ENCODE data around the gene SNX14.

SNX14 gene, protein sequence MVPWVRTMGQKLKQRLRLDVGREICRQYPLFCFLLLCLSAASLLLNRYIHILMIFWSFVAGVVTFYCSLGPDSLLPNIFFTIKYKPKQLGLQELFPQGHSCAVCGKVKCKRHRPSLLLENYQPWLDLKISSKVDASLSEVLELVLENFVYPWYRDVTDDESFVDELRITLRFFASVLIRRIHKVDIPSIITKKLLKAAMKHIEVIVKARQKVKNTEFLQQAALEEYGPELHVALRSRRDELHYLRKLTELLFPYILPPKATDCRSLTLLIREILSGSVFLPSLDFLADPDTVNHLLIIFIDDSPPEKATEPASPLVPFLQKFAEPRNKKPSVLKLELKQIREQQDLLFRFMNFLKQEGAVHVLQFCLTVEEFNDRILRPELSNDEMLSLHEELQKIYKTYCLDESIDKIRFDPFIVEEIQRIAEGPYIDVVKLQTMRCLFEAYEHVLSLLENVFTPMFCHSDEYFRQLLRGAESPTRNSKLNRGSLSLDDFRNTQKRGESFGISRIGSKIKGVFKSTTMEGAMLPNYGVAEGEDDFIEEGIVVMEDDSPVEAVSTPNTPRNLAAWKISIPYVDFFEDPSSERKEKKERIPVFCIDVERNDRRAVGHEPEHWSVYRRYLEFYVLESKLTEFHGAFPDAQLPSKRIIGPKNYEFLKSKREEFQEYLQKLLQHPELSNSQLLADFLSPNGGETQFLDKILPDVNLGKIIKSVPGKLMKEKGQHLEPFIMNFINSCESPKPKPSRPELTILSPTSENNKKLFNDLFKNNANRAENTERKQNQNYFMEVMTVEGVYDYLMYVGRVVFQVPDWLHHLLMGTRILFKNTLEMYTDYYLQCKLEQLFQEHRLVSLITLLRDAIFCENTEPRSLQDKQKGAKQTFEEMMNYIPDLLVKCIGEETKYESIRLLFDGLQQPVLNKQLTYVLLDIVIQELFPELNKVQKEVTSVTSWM

DNA sequence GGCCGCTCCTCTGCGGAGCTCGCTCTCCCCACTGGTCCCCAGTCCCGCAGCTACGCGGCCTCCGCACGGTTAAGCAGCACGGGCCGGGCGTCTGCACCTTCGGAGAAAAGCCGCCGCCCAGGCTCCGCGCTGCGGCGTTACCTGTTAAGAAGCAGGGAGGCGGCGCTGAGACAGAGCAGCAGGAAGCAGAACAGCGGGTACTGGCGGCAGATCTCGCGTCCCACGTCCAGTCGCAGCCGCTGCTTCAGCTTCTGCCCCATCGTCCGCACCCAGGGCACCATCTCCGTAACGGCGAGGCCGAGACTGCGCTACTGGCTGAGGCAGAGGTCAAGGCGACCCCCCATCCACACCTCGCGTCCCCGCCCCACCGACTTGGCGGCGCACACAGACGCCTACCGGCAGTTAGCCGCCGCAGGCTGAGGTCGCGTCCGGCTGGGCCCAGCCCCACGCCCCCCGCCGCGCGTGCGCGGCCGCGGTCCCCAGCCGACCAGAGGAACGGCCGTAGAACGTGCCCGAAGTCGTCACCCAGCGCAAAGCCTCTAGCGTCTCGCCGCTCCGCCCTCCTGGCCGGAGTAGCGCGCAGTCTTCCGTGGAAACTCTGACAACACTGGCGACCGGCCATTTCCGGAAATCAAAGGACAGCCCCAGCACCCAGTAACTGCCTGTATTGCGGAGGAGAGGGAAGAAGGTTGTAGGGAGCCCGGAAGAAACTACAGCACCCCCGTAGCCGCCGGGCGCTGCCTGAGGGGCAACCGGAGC, at the start of gene SNX14:
SNX14 (minus strand) TSS at position 421 of the 759 bp plus-strand sequence; CDS start at position 281, 140 bp downstream.
- DNase-seq (ENCODE audit: low spot score), result peak; percentile 94

DNA sequence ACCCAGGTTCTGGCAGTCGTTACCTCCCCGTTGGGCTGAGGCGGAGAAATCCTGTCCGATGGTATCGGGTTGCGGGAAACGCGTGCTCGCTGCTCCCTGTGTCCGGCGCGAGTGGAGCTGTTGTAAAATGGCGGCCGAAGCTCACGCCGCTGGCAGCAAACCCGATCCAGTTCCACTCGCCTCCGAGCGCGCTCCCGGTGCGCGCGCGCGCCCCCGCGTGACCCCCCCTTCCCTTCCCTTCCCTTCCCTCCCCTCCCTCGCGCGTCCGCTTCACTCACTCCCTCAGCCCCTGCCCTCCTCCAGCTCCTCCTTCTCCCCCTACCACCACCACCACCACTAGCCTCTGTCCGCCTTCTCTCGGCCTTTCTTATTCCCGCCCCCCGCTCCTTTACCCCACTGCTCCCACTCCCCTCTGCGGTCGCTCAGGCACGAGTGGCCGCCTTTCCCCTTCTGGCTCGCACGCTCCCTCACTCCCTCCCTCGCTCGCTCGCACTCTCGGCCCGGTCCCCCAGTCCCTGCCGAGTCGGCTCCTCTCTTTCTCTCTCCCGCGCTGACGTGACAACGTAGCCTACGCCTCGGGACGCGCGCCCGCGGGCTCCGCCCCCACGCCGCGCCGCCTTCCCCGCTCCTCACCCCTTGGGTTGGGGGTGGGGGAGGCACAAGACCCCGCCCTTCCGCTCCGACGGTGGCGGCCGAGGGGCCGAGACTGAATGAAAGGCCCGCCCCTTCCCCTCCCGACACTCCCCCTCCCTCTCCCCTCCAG, 49.3 kb upstream of the SNX14 start, which contains the start of gene SYNCRIP:
SYNCRIP (minus strand) TSS at position 113 of the 763 bp plus-strand sequence. CDS start 1,447 bp downstream, outside the sequence.
- peak; percentile 99 for DNase-seq (ENCODE audit: low spot score)

DNA sequence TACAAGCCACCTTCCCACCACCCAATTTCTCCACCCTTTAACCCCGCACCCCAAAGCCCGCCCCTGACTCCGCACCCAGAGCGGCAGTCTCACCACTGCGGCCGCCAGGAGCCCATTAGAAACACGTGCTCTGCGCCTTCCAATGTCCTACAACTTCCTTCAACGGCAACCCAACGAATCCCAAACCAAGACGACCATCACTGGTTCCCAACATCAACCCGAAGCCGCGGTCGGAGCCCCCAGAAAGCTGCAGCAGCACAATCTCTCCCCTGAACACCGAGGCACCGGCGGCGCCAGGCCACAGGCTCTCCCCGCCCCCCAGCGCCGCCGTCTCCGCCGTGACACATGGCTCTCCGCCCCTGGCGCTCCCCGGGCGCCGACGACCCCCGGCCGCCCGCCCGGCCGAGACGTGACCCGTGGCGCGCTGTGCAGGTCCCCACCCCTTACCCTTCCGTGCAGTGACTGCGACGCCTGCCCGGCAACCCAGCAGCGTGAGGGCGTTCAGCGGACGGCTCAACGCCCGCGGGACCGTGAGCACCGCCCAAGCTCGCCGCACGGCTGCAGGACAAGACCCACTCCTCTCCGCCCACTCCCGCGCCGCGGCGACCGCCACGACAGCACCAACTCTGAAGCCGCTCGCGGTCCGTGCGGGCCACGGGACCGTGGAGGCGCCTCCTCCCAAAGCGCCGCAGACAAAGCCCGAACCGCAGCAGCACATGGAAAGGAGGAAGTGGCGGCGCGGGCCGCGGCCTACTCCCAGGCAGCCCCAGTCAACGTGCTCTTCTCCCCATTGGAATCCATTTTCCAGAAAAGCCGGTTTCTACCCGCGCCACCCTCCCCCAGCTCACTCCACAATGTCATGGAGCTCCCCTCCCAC, 48.5 kb upstream of the SNX14 start:
- peak; percentile 63 for DNase-seq (ENCODE audit: low spot score)

DNA sequence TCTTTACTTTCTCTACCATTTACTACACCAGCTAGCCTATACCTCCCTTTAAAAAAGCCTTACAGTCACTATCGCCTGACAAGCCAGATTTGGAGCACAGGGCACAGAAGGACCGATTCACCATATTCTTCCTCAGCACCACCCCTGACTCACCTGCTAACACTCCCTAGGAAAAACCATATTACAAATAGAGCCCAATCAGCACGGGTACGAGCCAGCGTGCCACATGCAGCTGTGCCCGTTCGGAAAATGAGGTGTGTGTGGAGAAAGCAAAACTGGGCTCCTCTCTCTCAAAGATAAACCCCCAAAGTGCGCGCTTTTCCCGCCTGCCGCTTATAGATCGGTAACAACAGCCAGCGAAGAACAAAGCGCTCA, 47.9 kb upstream of the SNX14 start:
- no peak for DNase-seq (ENCODE audit: low spot score)

DNA sequence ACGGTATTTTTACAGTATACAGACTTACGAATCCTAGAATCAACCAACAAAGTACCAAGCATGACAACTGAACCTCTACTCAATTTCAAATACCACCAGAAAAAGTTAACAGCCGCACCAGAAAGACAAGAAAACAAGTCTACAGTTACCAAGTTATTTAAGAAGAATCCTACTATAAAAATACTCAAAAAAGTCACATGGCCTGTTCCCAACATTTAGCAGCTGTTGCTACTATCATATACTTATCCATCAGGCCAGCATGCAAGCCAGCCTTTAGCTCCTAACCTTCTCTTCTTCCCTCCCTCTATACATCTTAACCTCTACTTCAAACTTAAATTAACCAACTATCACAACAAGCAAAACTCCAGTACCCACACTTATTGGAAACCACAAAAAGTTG, 47.2 kb upstream of the SNX14 start:
- no peak for DNase-seq (ENCODE audit: low spot score)

DNA sequence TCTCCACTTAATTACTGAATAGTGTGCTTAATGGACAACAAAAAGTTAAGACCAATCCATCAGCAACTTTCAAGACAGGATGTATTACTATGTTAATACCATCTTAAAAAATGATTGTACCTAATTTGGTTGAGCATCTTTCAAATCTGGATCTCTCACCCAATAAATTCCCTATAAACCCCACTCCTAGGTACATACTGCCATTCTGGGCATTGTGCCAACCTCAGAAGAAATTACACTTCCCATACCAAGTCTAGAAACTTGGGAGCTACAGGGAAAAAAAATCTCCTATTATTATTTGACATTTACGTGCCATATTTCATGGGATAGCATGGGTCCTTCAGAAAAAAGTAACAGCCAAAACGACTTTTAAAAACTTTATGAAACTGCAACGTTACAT, 43.9 kb upstream of the SNX14 start:
- no peak for DNase-seq (ENCODE audit: low spot score)

GRCh38 chr6:85632164-85632942, 38.7 kb upstream of the SNX14 start:
- no peak for DNase-seq (ENCODE audit: low spot score)

DNA sequence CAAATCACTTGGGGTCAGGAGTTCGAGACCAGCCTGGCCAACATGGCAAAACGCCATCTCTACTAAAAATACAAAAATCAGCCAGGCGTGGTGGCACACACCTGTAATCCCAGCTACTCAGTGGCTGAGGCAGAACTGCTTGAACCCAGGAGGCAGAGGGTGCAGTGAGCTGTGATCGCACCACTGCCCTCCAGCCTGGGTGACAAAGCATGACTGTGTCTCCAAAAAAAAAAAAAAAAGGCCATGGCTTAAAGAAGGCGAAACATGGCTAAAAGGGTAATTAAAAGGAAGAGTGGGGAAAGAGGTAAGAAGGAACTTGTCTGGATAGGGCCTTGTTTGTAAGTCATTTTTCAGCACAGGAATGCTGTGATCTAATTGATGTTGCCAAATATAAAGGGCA, 37.5 kb upstream of the SNX14 start:
- peak; percentile 12 for DNase-seq (ENCODE audit: low spot score)

DNA sequence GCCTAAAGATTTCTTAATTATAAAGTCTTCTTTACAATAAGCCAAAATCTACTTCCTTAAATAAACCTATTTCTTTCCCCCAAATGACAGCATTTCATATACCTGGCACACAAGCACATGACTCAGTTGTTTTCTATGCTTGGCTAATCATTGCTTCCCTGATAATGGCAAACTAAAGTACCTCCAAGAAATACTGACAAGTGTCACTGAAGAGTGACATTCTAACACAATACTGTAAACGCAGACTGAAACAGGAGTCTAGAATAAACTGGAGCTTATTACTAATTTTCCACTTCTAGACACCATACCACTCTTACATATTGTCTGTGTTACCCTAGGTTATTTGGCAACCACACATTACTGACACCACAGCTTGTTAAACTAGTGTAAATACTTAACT, 34.7 kb upstream of the SNX14 start:
- no peak for DNase-seq (ENCODE audit: low spot score)

DNA sequence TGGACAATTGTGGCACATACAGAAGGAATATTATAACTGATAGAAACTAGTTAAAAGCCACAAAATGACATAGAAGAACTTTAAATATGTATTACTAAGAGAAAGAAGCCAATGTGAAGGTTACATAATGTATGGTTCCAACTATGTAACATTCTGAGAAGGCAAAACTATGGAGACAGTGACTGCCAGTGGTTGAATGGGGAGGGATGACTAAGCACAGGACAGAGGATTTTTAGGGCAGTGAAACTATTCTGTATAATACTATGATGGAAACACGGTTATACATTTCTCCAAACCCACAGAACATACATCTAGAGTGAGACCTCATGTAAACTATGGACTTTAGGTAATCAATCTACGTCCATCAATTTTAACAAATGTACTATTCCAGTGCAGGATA, 26.6 kb upstream of the SNX14 start:
- no peak for DNase-seq (ENCODE audit: low spot score)

GRCh38 chr6:85614780-85615179, 21.1 kb upstream of the SNX14 start:
- DNase-seq (ENCODE audit: low spot score), result no peak

DNA sequence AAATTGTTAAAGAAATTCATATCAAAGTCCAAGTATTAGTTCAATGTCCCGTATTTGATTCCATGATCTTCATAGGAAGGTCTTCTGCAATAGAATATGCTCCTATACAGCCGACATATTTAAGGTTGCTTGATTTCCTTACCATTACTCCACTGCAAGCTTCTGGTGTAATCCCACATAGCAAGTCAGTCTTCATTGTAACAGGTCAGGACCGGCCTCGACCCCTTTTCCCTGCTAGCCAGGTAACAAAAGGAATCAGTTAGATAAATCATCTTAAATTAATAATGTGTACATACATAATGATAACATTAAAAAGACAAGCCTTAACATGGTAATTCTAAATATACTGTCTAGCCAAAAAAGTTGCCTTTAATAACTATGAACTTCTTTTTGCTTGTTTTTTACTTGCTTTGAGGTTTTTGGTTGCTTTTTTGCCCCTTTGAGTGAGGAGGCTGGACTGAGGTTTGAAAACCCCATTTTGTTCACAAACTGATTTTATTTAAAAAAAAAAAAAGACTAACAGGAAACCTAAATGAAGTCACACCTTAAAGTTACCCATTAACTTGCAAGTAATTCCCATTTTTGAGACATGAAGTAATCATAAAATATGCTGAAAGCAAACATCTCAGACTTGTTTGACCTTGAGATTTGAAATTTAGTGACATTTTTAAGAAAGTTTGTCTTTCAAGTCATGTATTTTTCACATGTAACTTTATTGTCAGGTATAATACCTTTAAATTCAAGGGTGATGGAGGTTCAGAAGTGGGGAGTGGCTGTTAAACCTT, 19.2 kb upstream of the SNX14 start:
- DNase-seq (ENCODE audit: low spot score), result no peak

DNA sequence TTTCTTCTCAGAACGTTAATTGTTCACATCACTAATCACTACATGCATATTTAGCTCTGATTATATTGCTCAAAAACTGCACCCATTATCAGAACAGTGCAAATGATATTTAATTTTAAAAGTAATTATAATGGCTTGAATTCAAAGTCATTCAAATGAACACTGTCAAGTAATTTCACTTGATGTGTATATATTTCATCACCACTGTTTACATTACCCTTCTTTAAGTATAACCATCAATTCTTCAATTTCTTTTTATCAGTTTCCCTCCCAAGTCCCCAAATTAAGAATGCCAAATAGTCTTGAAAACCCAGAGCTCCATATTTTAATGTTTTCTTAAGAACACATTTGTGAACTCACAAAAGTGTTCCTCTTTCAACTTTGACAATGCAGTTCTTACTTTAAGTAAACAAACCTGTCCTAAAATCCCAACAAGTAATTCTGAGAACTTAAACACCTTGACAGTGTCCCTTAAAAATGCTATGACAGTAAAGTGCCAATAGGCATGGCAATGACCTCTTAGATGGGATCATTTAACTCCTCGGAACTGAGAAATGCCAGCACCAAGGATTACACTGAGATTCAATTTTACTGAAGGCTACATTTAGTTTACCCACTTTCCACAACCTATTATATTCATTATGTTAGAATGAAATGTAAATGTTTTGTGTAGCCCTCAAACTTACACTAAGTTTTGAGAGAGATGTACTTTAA, 16.7 kb upstream of the SNX14 start:
- DNase-seq (ENCODE audit: low spot score), result no peak

DNA sequence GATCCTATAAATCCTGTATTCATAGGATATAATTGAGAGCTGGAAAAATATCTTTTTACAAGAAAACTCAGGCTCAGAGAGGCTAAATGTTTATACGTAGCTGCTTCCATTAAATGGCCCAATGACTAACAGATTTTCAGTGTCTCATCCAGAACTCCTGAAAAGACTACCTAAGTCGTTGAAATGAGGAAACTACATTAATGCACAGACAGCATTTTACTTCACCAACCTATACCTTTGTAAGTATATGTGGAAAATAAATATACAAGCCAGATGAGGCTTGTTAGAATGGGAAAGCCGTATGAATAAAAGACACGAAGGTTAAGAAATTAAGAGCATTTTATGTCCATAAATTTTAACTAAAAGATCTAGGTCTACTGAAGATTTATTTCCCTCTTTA, 8.4 kb upstream of the SNX14 start:
- no peak for DNase-seq (ENCODE audit: low spot score)

DNA sequence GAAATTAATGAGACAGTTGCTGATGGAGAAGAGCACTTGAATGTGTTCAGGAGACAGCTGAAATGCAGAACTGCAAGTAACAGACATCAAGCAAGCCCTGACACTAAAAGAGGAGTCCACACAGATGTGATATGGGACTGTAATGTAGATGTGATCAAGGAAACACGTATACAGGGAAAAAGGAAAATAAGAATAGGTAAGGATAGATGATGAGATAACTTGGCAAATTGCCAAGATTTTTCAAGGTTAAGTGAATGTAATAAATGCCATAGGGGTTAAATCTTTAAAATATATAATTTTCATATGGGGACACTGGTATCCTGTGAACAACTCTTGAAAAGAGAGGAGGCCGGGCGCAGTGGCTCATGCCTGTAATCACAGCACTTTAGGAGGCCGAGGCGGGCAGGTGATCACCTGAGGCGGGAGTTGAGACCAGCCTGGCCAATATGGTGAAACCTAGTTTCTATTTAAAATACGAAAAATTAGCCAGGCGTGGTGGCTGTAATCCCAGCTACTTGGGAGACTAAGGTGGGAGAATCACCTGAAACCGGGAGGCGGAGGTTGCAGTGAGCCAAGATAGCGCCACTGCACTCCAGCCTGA, 7.2 kb upstream of the SNX14 start:
- no peak for DNase-seq (ENCODE audit: low spot score)

- DNase-seq (ENCODE audit: low spot score), result no peak
These were observed 706 bp upstream of the SNX14 start for GRCh38 chr6:85594197-85594930.

DNA sequence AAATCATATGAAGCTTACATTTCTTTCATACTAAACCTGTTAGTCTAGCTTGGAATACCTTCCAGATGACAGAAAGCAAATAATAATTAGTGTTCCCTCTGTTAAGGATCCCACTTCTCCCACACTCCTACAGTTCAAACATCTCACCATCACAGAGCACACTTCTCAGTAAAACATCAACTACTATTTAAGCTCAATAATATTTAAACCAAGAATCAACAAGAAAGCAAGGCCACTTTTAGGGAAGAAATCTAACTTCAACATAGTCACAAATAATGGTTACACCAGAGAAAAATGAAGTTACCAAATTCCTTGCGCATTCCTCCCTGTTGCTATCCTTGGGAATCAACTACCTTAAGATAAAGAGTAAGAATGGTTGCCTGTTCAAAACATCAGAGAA, 1.6 kb downstream of the SNX14 start:
- no peak for DNase-seq (ENCODE audit: low spot score)

All from Ammon's horn (tissue), 1 donor.